Measurements from ENCODE around the gene GLTPD2.

The GLTPD2 gene

DNA sequence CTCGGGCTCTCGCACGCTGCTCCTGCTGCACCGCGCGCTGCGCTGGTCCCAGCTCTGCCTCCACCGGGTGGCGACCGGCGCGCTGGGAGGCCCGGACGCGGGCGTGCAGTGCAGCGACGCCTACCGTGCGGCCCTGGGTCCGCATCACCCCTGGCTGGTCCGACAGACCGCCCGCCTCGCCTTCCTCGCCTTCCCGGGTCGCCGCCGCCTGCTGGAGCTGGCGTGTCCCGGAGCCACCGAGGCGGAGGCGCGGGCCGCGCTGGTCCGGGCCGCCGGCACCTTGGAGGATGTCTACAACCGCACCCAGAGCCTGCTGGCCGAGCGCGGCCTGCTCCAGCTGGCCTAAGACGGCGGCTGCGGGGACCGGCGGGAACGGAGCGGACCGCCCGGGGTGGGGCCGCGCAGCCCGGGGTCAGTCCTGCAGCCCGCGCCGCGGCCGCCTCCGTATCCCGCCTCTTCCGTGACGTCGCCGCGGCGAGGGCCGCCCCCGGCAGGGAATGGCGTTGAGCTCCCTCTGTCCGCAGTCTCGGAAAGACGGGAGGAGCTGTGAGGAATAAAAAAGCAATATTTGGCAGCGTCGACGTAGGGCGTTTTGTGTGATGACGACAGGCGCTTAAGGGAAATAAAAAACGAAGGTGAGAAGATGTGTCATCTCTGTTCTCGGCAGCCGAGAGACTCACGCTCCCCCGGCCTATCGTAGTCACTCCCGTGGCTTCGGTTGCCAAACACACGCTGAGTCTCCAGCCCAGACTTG, 1.4 kb downstream of the GLTPD2 start:
- H3K4me2 ChIP-seq (ENCODE audit: low read length) = peak overlapping the region; percentile 71
- H3K9me3 ChIP-seq (ENCODE audit: insufficient read depth, low read length) = 0 out of 2 replicates have a peak, but pooled peaks cover under 1% of the 10 kb centered on the region
- peaks cover 3% of the 10 kb centered on the region; the same call in 1 of the 2 replicates for H3K4me1 ChIP-seq (ENCODE audit: low read length)
- TF ChIP-seq, protein P1, sequence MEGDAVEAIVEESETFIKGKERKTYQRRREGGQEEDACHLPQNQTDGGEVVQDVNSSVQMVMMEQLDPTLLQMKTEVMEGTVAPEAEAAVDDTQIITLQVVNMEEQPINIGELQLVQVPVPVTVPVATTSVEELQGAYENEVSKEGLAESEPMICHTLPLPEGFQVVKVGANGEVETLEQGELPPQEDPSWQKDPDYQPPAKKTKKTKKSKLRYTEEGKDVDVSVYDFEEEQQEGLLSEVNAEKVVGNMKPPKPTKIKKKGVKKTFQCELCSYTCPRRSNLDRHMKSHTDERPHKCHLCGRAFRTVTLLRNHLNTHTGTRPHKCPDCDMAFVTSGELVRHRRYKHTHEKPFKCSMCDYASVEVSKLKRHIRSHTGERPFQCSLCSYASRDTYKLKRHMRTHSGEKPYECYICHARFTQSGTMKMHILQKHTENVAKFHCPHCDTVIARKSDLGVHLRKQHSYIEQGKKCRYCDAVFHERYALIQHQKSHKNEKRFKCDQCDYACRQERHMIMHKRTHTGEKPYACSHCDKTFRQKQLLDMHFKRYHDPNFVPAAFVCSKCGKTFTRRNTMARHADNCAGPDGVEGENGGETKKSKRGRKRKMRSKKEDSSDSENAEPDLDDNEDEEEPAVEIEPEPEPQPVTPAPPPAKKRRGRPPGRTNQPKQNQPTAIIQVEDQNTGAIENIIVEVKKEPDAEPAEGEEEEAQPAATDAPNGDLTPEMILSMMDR (IDR thresholded peaks at IDR 0.05; ENCODE audit: low read depth, low read length) = peak; percentile 52
- no peak for TF ChIP-seq EZH2phosphoT487 (IDR thresholded peaks at IDR 0.05; ENCODE audit: low read depth)
- no peaks in the 10 kb centered on the region for H4K20me1 ChIP-seq (ENCODE audit: insufficient read depth, low read length)
- H3K27me3 ChIP-seq (ENCODE audit: low read depth, low read length) = no peaks in the 10 kb centered on the region; the same call in 1 of the 2 replicates
- H3K79me2 ChIP-seq (ENCODE audit: low read length) = no peaks in the 10 kb centered on the region
- no peaks in the 10 kb centered on the region for H3K36me3 ChIP-seq (replicated peaks; ENCODE audit: low read depth, low read length)
- H3K9ac ChIP-seq (ENCODE audit: low read length) = peak overlapping the region; percentile 68
- peak overlapping the region; percentile 84 for H2AFZ ChIP-seq (ENCODE audit: low read depth, low read length)
- peak overlapping the region; percentile 85 for H3K4me3 ChIP-seq (ENCODE audit: low read length)
- H3K27ac ChIP-seq (ENCODE audit: low read length) = peak overlapping the region; percentile 25; the same call in 1 of the 2 replicates

DNA sequence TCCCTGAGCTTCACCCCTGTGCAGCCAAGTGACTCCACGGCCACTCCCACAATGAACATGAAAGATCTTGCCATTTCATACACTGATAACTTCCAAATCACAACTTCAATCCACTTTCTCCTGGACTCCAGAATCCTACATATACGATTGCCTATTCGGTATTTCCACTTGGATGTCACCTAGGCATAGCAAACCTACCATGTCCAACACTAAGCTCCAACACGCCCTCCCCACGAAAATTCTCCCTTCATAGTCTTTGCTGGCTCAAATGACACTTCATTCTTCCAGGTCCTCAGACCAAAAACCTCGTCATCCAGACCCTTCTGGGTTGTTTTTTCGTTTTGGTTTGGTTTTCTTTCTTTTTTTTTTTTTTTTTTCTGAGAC, 1.9 kb downstream of the GLTPD2 start:
- Histone ChIP-seq H4K20me1 (ENCODE audit: insufficient read depth, low read length) (no peaks in the 10 kb centered on the region), H3K4me3 (ENCODE audit: low read length) (peak overlapping the region; percentile 85), H3K79me2 (ENCODE audit: low read length) (no peaks in the 10 kb centered on the region), H3K4me1 (ENCODE audit: low read length) (peaks cover 3% of the 10 kb centered on the region; the same call in 1 of the 2 replicates), H3K4me2 (ENCODE audit: low read length) (peak overlapping the region; percentile 71), H3K9ac (ENCODE audit: low read length) (peak overlapping the region; percentile 68; the same call in 1 of the 2 replicates), H3K27ac (ENCODE audit: low read length) (no peak overlapping the region), H3K27me3 (ENCODE audit: low read depth, low read length) (no peaks in the 10 kb centered on the region; the same call in 1 of the 2 replicates), H2AFZ (ENCODE audit: low read depth, low read length) (peak overlapping the region; percentile 84), H3K36me3 (replicated peaks; ENCODE audit: low read depth, low read length) (no peaks in the 10 kb centered on the region), H3K9me3 (ENCODE audit: insufficient read depth, low read length) (0 out of 2 replicates have a peak, but pooled peaks cover 4% of the 10 kb centered on the region)
- TF ChIP-seq, protein P1 (IDR thresholded peaks at IDR 0.05; ENCODE audit: low read depth, low read length) = no peak
- TF ChIP-seq EZH2phosphoT487 (IDR thresholded peaks at IDR 0.05; ENCODE audit: low read depth) = no peak

DNA sequence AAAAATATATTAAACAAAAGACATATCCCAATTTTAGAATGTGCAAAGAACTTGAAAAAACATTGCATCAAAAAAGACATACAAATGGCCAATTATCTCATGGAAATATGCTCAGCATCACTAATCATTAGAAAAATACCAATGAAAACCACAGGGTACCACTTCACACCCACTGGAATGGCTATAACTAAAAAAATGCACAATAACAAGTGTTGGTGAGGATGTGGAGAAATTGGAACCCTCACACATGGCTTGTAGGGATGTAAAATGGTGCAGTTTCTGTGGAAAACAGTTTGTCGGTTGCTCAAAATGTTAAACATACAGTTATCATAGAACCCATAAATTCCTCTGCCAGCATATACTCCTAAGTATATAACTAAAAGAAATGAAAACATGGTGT, 6.4 kb downstream of the GLTPD2 start:
- Histone ChIP-seq H3K79me2 (ENCODE audit: low read length) (peaks cover 11% of the 10 kb centered on the region), H4K20me1 (ENCODE audit: insufficient read depth, low read length) (no peaks in the 10 kb centered on the region), H3K27ac (ENCODE audit: low read length) (no peak overlapping the region), H3K4me3 (ENCODE audit: low read length) (peak overlapping the region; percentile 98), H3K36me3 (replicated peaks; ENCODE audit: low read depth, low read length) (no peaks in the 10 kb centered on the region), H3K4me2 (ENCODE audit: low read length) (peak overlapping the region; percentile 29), H3K9me3 (ENCODE audit: insufficient read depth, low read length) (0 out of 2 replicates have a peak, but pooled peaks cover 4% of the 10 kb centered on the region), H3K9ac (ENCODE audit: low read length) (no peak overlapping the region), H2AFZ (ENCODE audit: low read depth, low read length) (peak overlapping the region; percentile 62), H3K27me3 (ENCODE audit: low read depth, low read length) (no peaks in the 10 kb centered on the region; the same call in 1 of the 2 replicates), H3K4me1 (ENCODE audit: low read length) (peaks cover 3% of the 10 kb centered on the region; the same call in 1 of the 2 replicates)
- no peak for TF ChIP-seq EZH2phosphoT487 (IDR thresholded peaks at IDR 0.05; ENCODE audit: low read depth)
- TF ChIP-seq, protein P1 (IDR thresholded peaks at IDR 0.05; ENCODE audit: low read depth, low read length) = no peak

DNA sequence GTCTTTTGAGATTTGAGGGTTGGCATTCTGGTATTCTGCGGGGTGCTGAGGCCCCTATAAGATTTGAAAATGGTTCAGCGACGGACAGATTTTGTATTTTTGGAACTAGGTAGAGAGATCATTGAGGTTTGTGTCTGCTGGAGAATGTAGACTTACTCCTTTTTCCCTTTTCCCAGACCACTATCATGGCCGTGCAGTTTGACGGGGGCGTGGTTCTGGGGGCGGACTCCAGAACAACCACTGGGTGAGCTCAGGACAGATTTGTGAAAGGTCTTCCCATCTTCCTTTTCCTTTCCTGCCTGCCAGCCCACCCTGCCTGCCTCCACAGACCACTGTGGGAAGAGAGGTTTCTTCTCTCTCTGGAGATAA, 7.8 kb downstream of the GLTPD2 start:
- Histone ChIP-seq H3K36me3 (replicated peaks; ENCODE audit: low read depth, low read length) (no peaks in the 10 kb centered on the region), H3K9me3 (ENCODE audit: insufficient read depth, low read length) (0 out of 2 replicates have a peak, but pooled peaks cover 4% of the 10 kb centered on the region), H3K27me3 (ENCODE audit: low read depth, low read length) (no peaks in the 10 kb centered on the region; the same call in 1 of the 2 replicates), H3K9ac (ENCODE audit: low read length) (peak overlapping the region; percentile 87), H3K4me1 (ENCODE audit: low read length) (no peaks in the 10 kb centered on the region), H3K79me2 (ENCODE audit: low read length) (peaks cover 11% of the 10 kb centered on the region), H3K4me3 (ENCODE audit: low read length) (peak overlapping the region; percentile 98), H3K4me2 (ENCODE audit: low read length) (peak overlapping the region; percentile 77), H4K20me1 (ENCODE audit: insufficient read depth, low read length) (no peaks in the 10 kb centered on the region), H3K27ac (ENCODE audit: low read length) (peak overlapping the region; percentile 43), H2AFZ (ENCODE audit: low read depth, low read length) (no peak overlapping the region)
- TF ChIP-seq, protein P1 (IDR thresholded peaks at IDR 0.05; ENCODE audit: low read depth, low read length) = no peak
- TF ChIP-seq EZH2phosphoT487 (IDR thresholded peaks at IDR 0.05; ENCODE audit: low read depth) = no peak

Data from OCI-LY3 (cell line).